Neural progenitor cell (in vitro differentiated cells): Measurements from ENCODE around the gene H6PD. TPM values are rescaled to one million over a fixed set of nuclear protein-coding genes. Genes with fewer than 3 reads are reported as not detected.
A peak's percentile ranks its signal among the peaks of the same experiment; 100 is the strongest.

Source experiments
- DNase-seq: peaks from one replicate; pipeline ENCODE4 v3.0.0-alpha.2; 2016; ENCODE audit warnings: low spot score
- H2AFZ ChIP-seq: fragments of 200-600 bp; sonication (generic); replicated peaks from 2 replicates; pipeline ENCODE4 v1.6.1; 2016; ENCODE audit warnings: antibody characterized with exemption
- H3F3A ChIP-seq: fragments of 200-600 bp; sonication (generic); 2 replicates; pipeline ENCODE4 v1.6.1; 2016; ENCODE audit warnings: antibody characterized with exemption, low read depth
- H3K27ac ChIP-seq: fragments of 200-600 bp; sonication (generic); 2 replicates; pipeline ENCODE4 v1.5.1; 2016; ENCODE audit warnings: mild to moderate bottlenecking
- H3K27me3 ChIP-seq: fragments of 200-600 bp; sonication (generic); 2 replicates; pipeline ENCODE4 v1.6.1; 2016; ENCODE audit warnings: mild to moderate bottlenecking, moderate library complexity
- H3K36me3 ChIP-seq: fragments of 200-600 bp; sonication (generic); 2 replicates; pipeline ENCODE4 v1.5.1; 2016
- H3K4me1 ChIP-seq: fragments of 200-600 bp; sonication (generic); 2 replicates; pipeline ENCODE4 v1.6.1; 2016; ENCODE audit warnings: mixed run types
- H3K4me2 ChIP-seq: fragments of 200-600 bp; sonication (generic); 2 replicates; pipeline ENCODE4 v1.6.1; 2016
- H3K4me3 ChIP-seq: fragments of 200-600 bp; sonication (generic); 2 replicates; pipeline ENCODE4 v1.5.1; 2016
- H3K79me2 ChIP-seq: fragments of 200-600 bp; sonication (generic); 2 replicates; pipeline ENCODE4 v1.6.1; 2016; ENCODE audit warnings: low read depth
- H3K9ac ChIP-seq: fragments of 200-600 bp; sonication (generic); 2 replicates; pipeline ENCODE4 v1.6.1; 2016
- H3K9me3 ChIP-seq: fragments of 200-600 bp; sonication (generic); 2 replicates; pipeline ENCODE4 v1.5.1; 2016; ENCODE audit warnings: low read depth
- H4K20me1 ChIP-seq: fragments of 200-600 bp; sonication (generic); 2 replicates; pipeline ENCODE4 v1.6.1; 2016; ENCODE audit warnings: low read depth
- H3K27ac Mint-ChIP-seq: 3 replicates; pipeline ENCODE4 v1.8.0; 2021; ENCODE audit warnings: mixed read lengths
- H3K27me3 Mint-ChIP-seq: 2 replicates; pipeline ENCODE4 v1.8.0; 2022; ENCODE audit warnings: low read depth, mild to moderate bottlenecking, inconsistent platforms, moderate library complexity, mixed read lengths; ENCODE audit not compliant: insufficient read depth
- H3K36me3 Mint-ChIP-seq: 3 replicates; pipeline ENCODE4 v1.8.0; 2021; ENCODE audit warnings: mixed read lengths
- H3K4me1 Mint-ChIP-seq: 3 replicates; pipeline ENCODE4 v1.8.0; 2021; ENCODE audit warnings: mixed read lengths
- H3K4me3 Mint-ChIP-seq: 3 replicates; pipeline ENCODE4 v1.8.0; 2021; ENCODE audit warnings: mild to moderate bottlenecking, moderate library complexity, mixed read lengths
- H3K9me3 Mint-ChIP-seq: 3 replicates; pipeline ENCODE4 v1.8.0; 2020; ENCODE audit warnings: mixed read lengths
- EZH2 ChIP-seq: fragments of 200-600 bp; sonication (generic); IDR thresholded peaks from 2 replicates; pipeline ENCODE4 v1.6.1; 2017; ENCODE audit warnings: antibody characterized with exemption, mild to moderate bottlenecking, moderate library complexity
- EZH2phosphoT487 ChIP-seq: fragments of 200-600 bp; sonication (generic); IDR thresholded peaks from 2 replicates; pipeline ENCODE4 v1.6.1; 2017; ENCODE audit warnings: antibody characterized with exemption
- total RNA-seq: library from RNA; depleted of rRNA; stranded (reverse); fragments of >200 nt; gene quantifications from 2 replicates; pipeline ENCODE4 v1.2.3, GENCODE V29; 2015; ENCODE audit warnings: low replicate concordance
- TF ChIP-seq, protein P1 (sequence below): fragments of 200-600 bp; sonication (generic); IDR thresholded peaks from 2 replicates; pipeline ENCODE4 v1.5.1; 2017; ENCODE audit warnings: antibody characterized with exemption, mild to moderate bottlenecking

Gene H6PD
- total RNA-seq, 1 donor from 2014 or later: 6.0 TPM

DNA sequence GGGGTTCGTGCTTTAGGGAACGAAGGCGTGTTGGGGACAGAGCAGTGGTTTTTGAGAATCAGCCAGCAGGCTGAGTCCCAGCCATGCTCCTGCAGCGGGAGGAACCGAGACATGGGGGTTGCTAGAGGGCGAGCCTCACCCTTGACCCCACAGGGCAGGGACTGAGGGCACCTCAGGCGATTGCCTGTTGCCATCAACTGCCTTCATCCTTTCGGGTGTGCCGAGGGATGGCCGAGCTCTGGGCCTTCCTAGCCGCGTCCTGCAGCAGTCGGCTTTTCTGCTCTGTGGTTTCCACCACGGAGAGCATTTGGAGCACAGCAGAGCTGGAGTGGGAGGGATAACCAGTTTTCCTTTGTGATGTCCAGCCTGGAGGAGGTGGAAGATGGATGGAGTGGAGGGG is 71.4 kb downstream of the H6PD start:
- no peaks in the 10 kb centered on the region for H3K4me1 ChIP-seq
- no peaks in the 10 kb centered on the region for H3K79me2 ChIP-seq
- no peaks in the 10 kb centered on the region for H3K9me3 Mint-ChIP-seq
- H3K27ac ChIP-seq: no peak overlapping the region
- TF ChIP-seq EZH2 (no peak), EZH2phosphoT487 (no peak)
- TF ChIP-seq, protein P1, sequence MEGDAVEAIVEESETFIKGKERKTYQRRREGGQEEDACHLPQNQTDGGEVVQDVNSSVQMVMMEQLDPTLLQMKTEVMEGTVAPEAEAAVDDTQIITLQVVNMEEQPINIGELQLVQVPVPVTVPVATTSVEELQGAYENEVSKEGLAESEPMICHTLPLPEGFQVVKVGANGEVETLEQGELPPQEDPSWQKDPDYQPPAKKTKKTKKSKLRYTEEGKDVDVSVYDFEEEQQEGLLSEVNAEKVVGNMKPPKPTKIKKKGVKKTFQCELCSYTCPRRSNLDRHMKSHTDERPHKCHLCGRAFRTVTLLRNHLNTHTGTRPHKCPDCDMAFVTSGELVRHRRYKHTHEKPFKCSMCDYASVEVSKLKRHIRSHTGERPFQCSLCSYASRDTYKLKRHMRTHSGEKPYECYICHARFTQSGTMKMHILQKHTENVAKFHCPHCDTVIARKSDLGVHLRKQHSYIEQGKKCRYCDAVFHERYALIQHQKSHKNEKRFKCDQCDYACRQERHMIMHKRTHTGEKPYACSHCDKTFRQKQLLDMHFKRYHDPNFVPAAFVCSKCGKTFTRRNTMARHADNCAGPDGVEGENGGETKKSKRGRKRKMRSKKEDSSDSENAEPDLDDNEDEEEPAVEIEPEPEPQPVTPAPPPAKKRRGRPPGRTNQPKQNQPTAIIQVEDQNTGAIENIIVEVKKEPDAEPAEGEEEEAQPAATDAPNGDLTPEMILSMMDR: no peak
- no peaks in the 10 kb centered on the region for H3K36me3 Mint-ChIP-seq
- no peaks in the 10 kb centered on the region for H4K20me1 ChIP-seq
- H3K27me3 ChIP-seq: no peaks in the 10 kb centered on the region
- H2AFZ ChIP-seq: no peak overlapping the region
- no peaks in the 10 kb centered on the region for H3F3A ChIP-seq
- no peak overlapping the region for H3K9ac ChIP-seq
- no peak overlapping the region for H3K4me2 ChIP-seq
- peaks cover 10% of the 10 kb centered on the region for H3K27me3 Mint-ChIP-seq
- no peak overlapping the region for H3K4me3 ChIP-seq
- peaks cover 14% of the 10 kb centered on the region for H3K4me1 Mint-ChIP-seq
- no peaks in the 10 kb centered on the region for H3K9me3 ChIP-seq
- H3K27ac Mint-ChIP-seq: no peak overlapping the region
- DNase-seq: no peak
- H3K4me3 Mint-ChIP-seq: peak overlapping the region; percentile 31
- no peaks in the 10 kb centered on the region for H3K36me3 ChIP-seq

DNA sequence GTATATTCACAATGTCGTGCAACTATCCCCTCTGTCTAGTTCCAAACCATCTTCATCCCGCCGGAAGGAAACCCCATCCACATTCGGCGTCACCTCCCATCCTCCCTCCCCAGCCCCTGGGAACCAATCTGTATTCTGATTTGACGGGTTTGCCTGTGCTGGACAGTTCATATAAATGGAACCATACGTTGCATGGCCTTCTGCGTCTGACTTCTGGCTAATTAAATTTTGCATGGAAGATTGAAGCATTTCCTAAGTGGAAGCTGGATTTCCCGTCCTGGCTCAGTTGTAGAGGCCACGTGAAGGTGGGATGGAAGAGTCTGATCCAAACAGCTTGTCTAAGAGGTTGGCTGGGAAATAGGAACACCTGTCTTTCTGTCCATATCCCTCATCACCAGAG is 72.7 kb downstream of the H6PD start:
- Mint-ChIP-seq H3K9me3 (no peaks in the 10 kb centered on the region), H3K4me1 (peaks cover 24% of the 10 kb centered on the region), H3K27me3 (peaks cover 10% of the 10 kb centered on the region), H3K27ac (no peak overlapping the region), H3K4me3 (no peak overlapping the region), H3K36me3 (no peaks in the 10 kb centered on the region)
- Histone ChIP-seq H3K27me3 (no peaks in the 10 kb centered on the region), H3K4me3 (no peak overlapping the region), H3K9me3 (no peaks in the 10 kb centered on the region), H3K4me1 (no peaks in the 10 kb centered on the region), H2AFZ (no peak overlapping the region), H3K27ac (no peak overlapping the region), H3K9ac (no peak overlapping the region), H3K4me2 (no peak overlapping the region), H3F3A (no peaks in the 10 kb centered on the region), H3K36me3 (no peaks in the 10 kb centered on the region), H3K79me2 (no peaks in the 10 kb centered on the region), H4K20me1 (no peaks in the 10 kb centered on the region)
- TF ChIP-seq, protein P1: no peak
- TF ChIP-seq EZH2phosphoT487 (no peak), EZH2 (no peak)
- no peak for DNase-seq

DNA sequence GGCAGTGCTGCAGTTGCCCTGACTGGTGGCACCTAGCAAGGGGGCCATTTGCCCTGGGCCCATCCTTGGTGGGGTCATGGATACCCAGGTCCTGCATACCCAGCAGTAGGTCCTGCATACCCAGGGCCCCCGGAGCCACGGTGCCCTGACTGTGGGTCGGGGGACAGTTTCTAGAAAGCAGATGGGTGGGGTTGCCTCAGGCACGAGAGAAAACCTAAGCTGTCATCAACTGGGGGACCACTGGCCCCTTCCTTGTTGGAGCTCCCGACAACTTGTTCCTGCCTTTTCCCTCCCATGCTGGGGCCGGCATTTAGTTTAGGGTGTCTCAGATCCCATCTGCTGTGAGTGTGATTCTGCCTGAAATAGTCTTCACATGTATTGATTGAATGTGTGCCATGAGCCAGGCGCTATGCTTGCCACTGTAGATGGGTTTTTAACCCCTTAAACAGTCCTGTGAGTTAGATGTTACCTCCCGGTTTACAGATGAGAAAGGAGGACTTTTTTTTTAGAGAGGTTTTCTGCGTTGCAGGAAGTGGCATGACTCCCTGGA is 73.7 kb downstream of the H6PD start:
- H2AFZ ChIP-seq: no peak overlapping the region
- Mint-ChIP-seq H3K4me3 (no peak overlapping the region), H3K27ac (no peak overlapping the region), H3K9me3 (no peaks in the 10 kb centered on the region), H3K27me3 (peaks cover 10% of the 10 kb centered on the region), H3K4me1 (peaks cover 31% of the 10 kb centered on the region), H3K36me3 (no peaks in the 10 kb centered on the region)
- no peaks in the 10 kb centered on the region for H4K20me1 ChIP-seq
- H3K4me1 ChIP-seq: no peaks in the 10 kb centered on the region
- no peak for DNase-seq
- H3K36me3 ChIP-seq: no peaks in the 10 kb centered on the region
- no peak overlapping the region for H3K27ac ChIP-seq
- TF ChIP-seq, protein P1: no peak
- TF ChIP-seq EZH2phosphoT487: no peak
- no peak for TF ChIP-seq EZH2
- H3K79me2 ChIP-seq: no peaks in the 10 kb centered on the region
- H3K4me3 ChIP-seq: no peak overlapping the region
- no peaks in the 10 kb centered on the region for H3K27me3 ChIP-seq
- no peak overlapping the region for H3K9ac ChIP-seq
- H3K4me2 ChIP-seq: no peak overlapping the region
- no peaks in the 10 kb centered on the region for H3F3A ChIP-seq
- H3K9me3 ChIP-seq: no peaks in the 10 kb centered on the region
